SU-DHL-6 (cell line): ENCODE results near the gene ZFP1.

Source experiments
- H2AFZ ChIP-seq: fragments of 200-600 bp; sonication (generic); 2 replicates; pipeline ENCODE4 v1.6.1; 2014; ENCODE audit warnings: low read depth, mild to moderate bottlenecking, moderate library complexity, mixed read lengths, antibody characterized with exemption, low read length; ENCODE audit not compliant: severe bottlenecking
- H3F3A ChIP-seq: fragments of 200-600 bp; shearing (Covaris generic); 2 replicates; pipeline ENCODE4 v1.6.0; 2016; ENCODE audit warnings: antibody characterized with exemption, mild to moderate bottlenecking; ENCODE audit not compliant: insufficient read depth
- H3K27ac ChIP-seq: fragments of 200-600 bp; sonication (generic); 2 replicates; pipeline ENCODE4 v1.5.1; 2016; ENCODE audit warnings: low read depth, mild to moderate bottlenecking, low read length, moderate library complexity, mixed read lengths
- H3K27me3 ChIP-seq: fragments of 200-600 bp; sonication (generic), shearing (Covaris generic); 2 replicates; pipeline ENCODE4 v1.6.0; 2014; ENCODE audit warnings: mild to moderate bottlenecking, low read length
- H3K36me3 ChIP-seq: fragments of 200-600 bp; sonication (generic); 2 replicates; pipeline ENCODE4 v1.6.1; 2014; ENCODE audit warnings: mild to moderate bottlenecking, low read length, mixed read lengths
- H3K4me2 ChIP-seq: fragments of 300-600, 200-600 bp; shearing (Covaris generic), sonication (generic); 2 replicates; pipeline ENCODE4 v1.6.0; 2014; ENCODE audit warnings: low read length, low read depth, mild to moderate bottlenecking; ENCODE audit not compliant: poor library complexity, severe bottlenecking
- H3K4me3 ChIP-seq: fragments of 200-600 bp; sonication (generic); 2 replicates; pipeline ENCODE4 v1.5.1; 2014; ENCODE audit warnings: antibody characterized with exemption, low read length, mild to moderate bottlenecking, mixed read lengths; ENCODE audit not compliant: insufficient read depth, poor library complexity, severe bottlenecking
- H3K79me2 ChIP-seq: fragments of 200-600 bp; sonication (generic); 2 replicates; pipeline ENCODE4 v1.6.1; 2014; ENCODE audit warnings: mild to moderate bottlenecking, low read length, moderate library complexity; ENCODE audit not compliant: insufficient read depth
- H3K9ac ChIP-seq: fragments of 200-600 bp; sonication (generic); 2 replicates; pipeline ENCODE4 v1.7.0; 2014; ENCODE audit warnings: mild to moderate bottlenecking, low read length
- H3K9me2 ChIP-seq: fragments of 200-600 bp; sonication (generic); replicated peaks from 2 replicates; pipeline ENCODE4 v1.6.1; 2014; ENCODE audit warnings: low read length; ENCODE audit not compliant: insufficient read depth
- H3K9me3 ChIP-seq: fragments of 200-600 bp; sonication (generic); 2 replicates; pipeline ENCODE4 v1.6.1; 2014; ENCODE audit warnings: low read length, mixed read lengths; ENCODE audit not compliant: insufficient read depth
- H4K20me1 ChIP-seq: fragments of 200-600 bp; sonication (generic); 2 replicates; pipeline ENCODE4 v1.6.1; 2014; ENCODE audit warnings: low read depth, mild to moderate bottlenecking, antibody characterized with exemption, low read length, moderate library complexity, mixed read lengths
- EZH2phosphoT487 ChIP-seq: fragments of 200-600 bp; sonication (generic), shearing (Covaris generic); conservative IDR thresholded peaks from 2 replicates; pipeline ENCODE4 v1.6.1; 2018; ENCODE audit warnings: mild to moderate bottlenecking, antibody characterized with exemption, low read length, moderate library complexity, mixed read lengths
- TF ChIP-seq, protein P1 (sequence below): fragments of 200-600 bp; sonication (generic); IDR thresholded peaks from one replicate; pipeline ENCODE4 v1.5.1; 2017; ENCODE audit warnings: antibody characterized with exemption, mild to moderate bottlenecking, low read length, moderate library complexity; ENCODE audit not compliant: insufficient read depth, poor library complexity, severe bottlenecking

Gene ZFP1

DNA sequence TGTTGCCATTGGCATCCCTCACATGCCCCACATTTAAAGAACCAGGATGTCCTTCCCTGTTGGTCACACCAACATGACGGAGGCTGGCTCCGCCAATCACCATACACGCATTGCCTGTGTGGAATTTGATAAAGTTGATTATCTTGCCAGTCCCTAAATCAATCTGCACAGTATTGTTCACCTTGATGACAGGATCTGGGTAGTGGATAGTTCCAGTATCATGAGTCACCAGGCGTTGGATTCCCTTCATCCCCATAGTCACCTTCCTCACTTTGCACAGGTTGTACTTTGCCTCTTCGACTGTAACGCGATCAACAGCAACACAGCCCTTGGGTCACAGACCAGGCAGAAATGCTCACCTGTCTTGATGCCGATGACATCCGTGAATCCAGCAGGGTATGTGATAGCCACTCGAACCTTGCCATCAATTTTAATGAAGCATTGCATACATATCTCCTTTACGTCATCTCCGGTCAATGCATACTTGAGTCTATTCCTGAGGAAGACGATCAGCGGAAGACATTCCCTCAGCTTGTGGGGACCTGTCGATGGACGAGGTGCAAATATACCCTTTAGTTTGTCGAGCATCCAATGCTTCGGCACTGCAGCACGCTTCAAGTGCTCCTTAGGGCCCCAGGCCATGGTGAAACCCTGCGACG, 44.4 kb downstream of the ZFP1 start:
- H4K20me1 ChIP-seq = no peaks in the 10 kb centered on the region
- no peaks in the 10 kb centered on the region for H3K79me2 ChIP-seq
- TF ChIP-seq, protein P1, sequence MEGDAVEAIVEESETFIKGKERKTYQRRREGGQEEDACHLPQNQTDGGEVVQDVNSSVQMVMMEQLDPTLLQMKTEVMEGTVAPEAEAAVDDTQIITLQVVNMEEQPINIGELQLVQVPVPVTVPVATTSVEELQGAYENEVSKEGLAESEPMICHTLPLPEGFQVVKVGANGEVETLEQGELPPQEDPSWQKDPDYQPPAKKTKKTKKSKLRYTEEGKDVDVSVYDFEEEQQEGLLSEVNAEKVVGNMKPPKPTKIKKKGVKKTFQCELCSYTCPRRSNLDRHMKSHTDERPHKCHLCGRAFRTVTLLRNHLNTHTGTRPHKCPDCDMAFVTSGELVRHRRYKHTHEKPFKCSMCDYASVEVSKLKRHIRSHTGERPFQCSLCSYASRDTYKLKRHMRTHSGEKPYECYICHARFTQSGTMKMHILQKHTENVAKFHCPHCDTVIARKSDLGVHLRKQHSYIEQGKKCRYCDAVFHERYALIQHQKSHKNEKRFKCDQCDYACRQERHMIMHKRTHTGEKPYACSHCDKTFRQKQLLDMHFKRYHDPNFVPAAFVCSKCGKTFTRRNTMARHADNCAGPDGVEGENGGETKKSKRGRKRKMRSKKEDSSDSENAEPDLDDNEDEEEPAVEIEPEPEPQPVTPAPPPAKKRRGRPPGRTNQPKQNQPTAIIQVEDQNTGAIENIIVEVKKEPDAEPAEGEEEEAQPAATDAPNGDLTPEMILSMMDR = no peak
- no peak for TF ChIP-seq EZH2phosphoT487
- H3K27ac ChIP-seq = no peak overlapping the region
- no peaks in the 10 kb centered on the region for H3K27me3 ChIP-seq
- no peaks in the 10 kb centered on the region for H3K9me3 ChIP-seq
- H3K9ac ChIP-seq = no peak overlapping the region
- H2AFZ ChIP-seq = no peak overlapping the region
- no peaks in the 10 kb centered on the region for H3F3A ChIP-seq
- H3K9me2 ChIP-seq = no peaks in the 10 kb centered on the region
- H3K4me3 ChIP-seq = no peak overlapping the region
- H3K36me3 ChIP-seq = no peaks in the 10 kb centered on the region
- no peak overlapping the region for H3K4me2 ChIP-seq

DNA sequence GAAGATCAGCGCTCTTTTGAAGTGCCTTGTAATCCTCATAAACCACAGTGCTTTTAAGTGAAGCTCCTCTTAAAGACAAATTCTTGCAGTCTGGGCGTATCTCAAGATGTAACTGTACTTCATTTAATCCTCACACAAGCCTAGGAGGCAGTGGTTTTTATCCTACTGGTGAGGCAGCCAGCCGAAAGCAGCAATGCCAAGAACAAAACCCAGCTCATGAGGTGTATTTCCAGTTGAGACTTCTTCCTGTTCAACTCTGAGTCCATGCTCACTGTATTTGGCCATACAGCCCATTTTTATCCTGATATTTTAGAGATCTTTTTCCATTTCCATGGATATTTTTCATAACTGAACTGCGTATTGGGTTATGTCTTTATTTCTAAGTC, 44.9 kb downstream of the ZFP1 start:
- Histone ChIP-seq H3K9me2 (no peaks in the 10 kb centered on the region), H3K36me3 (no peaks in the 10 kb centered on the region), H4K20me1 (no peaks in the 10 kb centered on the region), H2AFZ (no peak overlapping the region), H3K9ac (no peak overlapping the region), H3K27ac (no peak overlapping the region), H3K4me3 (no peak overlapping the region), H3K9me3 (no peaks in the 10 kb centered on the region), H3F3A (no peaks in the 10 kb centered on the region), H3K4me2 (no peak overlapping the region), H3K79me2 (no peaks in the 10 kb centered on the region), H3K27me3 (no peaks in the 10 kb centered on the region)
- TF ChIP-seq, protein P1 = no peak
- TF ChIP-seq EZH2phosphoT487 = no peak

DNA sequence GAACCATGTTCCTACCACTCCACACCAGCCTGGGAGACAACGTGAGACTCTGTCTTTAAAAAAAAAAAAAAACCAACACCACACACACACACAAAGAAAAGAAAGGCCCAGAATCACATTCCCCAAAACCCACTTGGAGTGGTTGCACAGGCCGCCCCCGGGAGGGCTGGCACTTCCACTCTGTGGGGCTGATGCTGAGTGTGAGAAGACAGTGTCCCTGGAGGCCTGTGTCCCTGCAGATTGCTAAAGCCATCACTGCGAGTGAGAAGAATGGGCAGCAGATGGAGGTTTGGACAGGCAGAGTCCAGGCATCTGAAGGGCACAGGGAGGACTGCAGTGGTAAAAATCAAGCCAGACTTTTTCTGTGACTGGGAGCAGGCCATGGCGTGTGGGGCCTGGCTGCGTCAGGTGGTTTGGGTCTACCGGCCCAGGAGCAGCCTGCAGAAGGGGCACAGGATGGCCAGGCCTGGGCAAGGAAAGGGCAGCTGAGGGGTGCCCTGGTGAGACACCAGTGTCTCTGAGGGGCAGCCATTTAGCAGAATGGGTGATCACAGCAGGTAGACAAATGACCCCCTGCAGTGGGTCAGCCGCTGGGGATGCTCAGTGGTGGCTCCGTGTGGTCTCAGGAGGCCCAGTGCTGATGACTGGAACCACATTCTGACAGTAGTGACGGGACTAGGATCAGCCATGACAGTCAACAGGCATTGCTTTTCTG, 45.6 kb downstream of the ZFP1 start:
- no peak overlapping the region for H3K27ac ChIP-seq
- no peak overlapping the region for H3K4me2 ChIP-seq
- no peak overlapping the region for H2AFZ ChIP-seq
- H3K9me2 ChIP-seq = no peaks in the 10 kb centered on the region
- H3K9ac ChIP-seq = no peak overlapping the region
- no peaks in the 10 kb centered on the region for H3K79me2 ChIP-seq
- H3K9me3 ChIP-seq = no peaks in the 10 kb centered on the region
- H3K4me3 ChIP-seq = no peak overlapping the region
- no peaks in the 10 kb centered on the region for H4K20me1 ChIP-seq
- no peaks in the 10 kb centered on the region for H3K27me3 ChIP-seq
- no peaks in the 10 kb centered on the region for H3F3A ChIP-seq
- TF ChIP-seq EZH2phosphoT487 = no peak
- TF ChIP-seq, protein P1 = no peak
- H3K36me3 ChIP-seq = no peaks in the 10 kb centered on the region
